ENCODE results near the gene MMP1.
"Not testable (repeated sequence)": the region's sequence is repeated elsewhere in the genome, so short reads cannot be mapped to it uniquely, and the experiment has no call there.

The MMP1 gene

DNA sequence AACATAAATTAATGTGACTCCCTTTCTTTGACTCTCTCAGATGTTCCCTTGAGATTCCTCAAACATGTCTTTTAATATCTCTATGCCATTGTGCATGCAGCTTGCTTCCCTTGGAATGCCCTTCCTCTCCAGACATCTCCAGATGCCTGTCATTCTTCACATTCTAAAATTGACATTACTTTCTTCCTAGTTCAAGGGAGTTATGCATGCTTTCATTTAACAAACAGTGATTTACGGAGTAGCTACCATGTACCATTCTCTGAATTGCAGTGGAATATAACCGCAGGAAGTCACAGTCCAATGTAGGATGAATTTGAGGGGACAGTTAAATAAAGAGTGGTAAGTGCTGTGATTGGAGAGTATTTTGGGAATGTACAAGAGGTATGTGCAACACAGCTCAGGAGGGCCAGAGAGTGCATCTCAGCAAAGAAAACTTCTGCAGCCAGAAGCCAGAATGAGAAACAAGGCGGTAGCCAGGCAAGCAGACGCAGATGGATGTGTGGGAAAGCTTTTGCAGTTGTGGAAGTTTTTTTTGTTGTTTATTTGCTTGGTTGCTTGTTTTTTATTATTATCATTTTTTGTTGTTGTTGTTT is 36.2 kb downstream of the MMP1 start:
- no peak for DNase-seq (ENCODE audit: low read depth in 1 of 2, low spot score in 1 of 2)

- DNase-seq (ENCODE audit: low read depth in 1 of 2, low spot score in 1 of 2) = no peak
Measured at GRCh38 chr11:102760344-102761035, 37.5 kb downstream of the MMP1 start.

DNA sequence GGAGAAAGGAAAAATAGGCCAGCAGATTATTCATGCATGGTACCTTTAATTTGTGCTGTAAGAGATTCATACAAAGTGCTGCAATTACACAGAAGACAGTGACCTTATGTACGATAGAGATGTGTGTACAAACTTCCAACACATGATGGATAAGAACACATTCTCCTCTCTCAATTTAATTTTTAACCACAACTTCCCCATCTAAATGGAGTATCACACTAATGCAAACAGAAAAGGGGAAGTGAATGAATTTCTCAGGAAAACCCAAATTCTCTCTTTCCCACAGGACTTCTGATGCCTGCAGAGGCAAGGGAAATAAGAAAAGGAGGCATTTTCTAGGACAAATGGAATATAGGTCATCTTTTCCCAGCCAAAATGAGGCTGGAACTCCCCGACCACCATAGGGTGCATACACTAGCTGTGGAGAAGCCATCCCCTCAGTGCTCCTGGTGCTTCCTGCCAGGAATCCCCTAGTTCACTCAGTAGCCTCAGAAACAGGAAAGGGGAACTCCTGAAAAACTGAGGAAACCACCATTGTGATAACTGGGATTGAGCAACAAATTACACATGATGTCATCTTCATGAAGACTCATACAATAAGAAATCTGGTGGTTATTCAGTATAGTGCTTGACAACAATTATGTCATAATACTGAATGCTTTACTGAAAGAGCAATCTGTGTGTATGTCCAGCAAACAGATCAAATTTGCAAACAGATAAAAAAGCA is 40.0 kb downstream of the MMP1 start:
- no peak for DNase-seq (ENCODE audit: low read depth in 1 of 2, low spot score in 1 of 2)

- no peak for DNase-seq (ENCODE audit: low read depth in 1 of 2, low spot score in 1 of 2)
Measured at GRCh38 chr11:102753267-102753666, 44.7 kb downstream of the MMP1 start.

- DNase-seq (ENCODE audit: low read depth in 1 of 2, low spot score in 1 of 2) = no peak
Measured at GRCh38 chr11:102751673-102752072, 46.3 kb downstream of the MMP1 start.

- DNase-seq (ENCODE audit: low read depth in 1 of 2, low spot score in 1 of 2) = no peak
Measured at GRCh38 chr11:102749101-102749722, 48.7 kb downstream of the MMP1 start.

- DNase-seq (ENCODE audit: low read depth in 1 of 2, low spot score in 1 of 2) = not testable (repeated sequence)
Measured at GRCh38 chr11:102746746-102747578, 51.0 kb downstream of the MMP1 start.

All from activated T-helper 1 cell treated with anti-CD3 and anti-CD28 coated beads, Interleukin-2, amount 50 U/mL, for 16 hours (primary cell).